Measurements from ENCODE around the gene RTCB. TPM values are rescaled to one million over a fixed set of nuclear protein-coding genes. Genes with fewer than 3 reads are reported as not detected.

The RTCB gene
- total RNA-seq, 3 donors from 2014 or later: 73.1 to 113 (median 85.6) TPM

- Histone ChIP-seq H3K4me3 (no peak overlapping the region), H3K4me1 (ENCODE audit: low read depth) (no peaks in the 10 kb centered on the region), H3K9me3 (no peaks in the 10 kb centered on the region), H3K36me3 (ENCODE audit: low read depth) (no peaks in the 10 kb centered on the region)
- intact Hi-C loops (cut with DNase I, micrococcal nuclease): no loop called here
- ATAC-seq (no peak), DNase-seq (no peak)
- no peak for TF ChIP-seq CTCF (IDR thresholded peaks at IDR 0.05)
Observed at GRCh38 chr22:32430352-32430751, 18.3 kb upstream of the RTCB start.

- no peak for TF ChIP-seq CTCF (IDR thresholded peaks at IDR 0.05)
- Histone ChIP-seq H3K36me3 (ENCODE audit: low read depth) (no peaks in the 10 kb centered on the region), H3K4me1 (ENCODE audit: low read depth) (no peaks in the 10 kb centered on the region), H3K9me3 (no peaks in the 10 kb centered on the region), H3K4me3 (no peak overlapping the region)
- ATAC-seq (no peak), DNase-seq (no peak)
- intact Hi-C loops (cut with DNase I, micrococcal nuclease): no loop called here
Observed at GRCh38 chr22:32426881-32427280, 14.8 kb upstream of the RTCB start.

GRCh38 chr22:32423664-32424063 lies 11.6 kb upstream of the RTCB start:
- no peak for DNase-seq
- no peak overlapping the region for H3K4me3 ChIP-seq
- ATAC-seq: no peak
- no peak for TF ChIP-seq CTCF (IDR thresholded peaks at IDR 0.05)
- H3K9me3 ChIP-seq: no peaks in the 10 kb centered on the region
- no peaks in the 10 kb centered on the region for H3K4me1 ChIP-seq (ENCODE audit: low read depth)
- intact Hi-C loops (cut with DNase I, micrococcal nuclease): no loop called here
- H3K36me3 ChIP-seq (ENCODE audit: low read depth): no peaks in the 10 kb centered on the region

GRCh38 chr22:32422062-32422461 lies 10.0 kb upstream of the RTCB start:
- H3K9me3 ChIP-seq: no peaks in the 10 kb centered on the region
- DNase-seq: no peak
- no peak for ATAC-seq
- intact Hi-C loops (cut with DNase I, micrococcal nuclease): no loop called here
- H3K4me3 ChIP-seq: no peak overlapping the region
- TF ChIP-seq CTCF (IDR thresholded peaks at IDR 0.05): no peak
- no peaks in the 10 kb centered on the region for H3K4me1 ChIP-seq (ENCODE audit: low read depth)
- no peaks in the 10 kb centered on the region for H3K36me3 ChIP-seq (ENCODE audit: low read depth)

- intact Hi-C loops (cut with DNase I, micrococcal nuclease): no loop called here
- no peaks in the 10 kb centered on the region for H3K36me3 ChIP-seq (ENCODE audit: low read depth)
Observed at GRCh38 chr22:32421484-32421883, 9.4 kb upstream of the RTCB start.

More at GRCh38 chr22:32421484-32421883, 9.4 kb upstream of the RTCB start:
- no peak for TF ChIP-seq CTCF (IDR thresholded peaks at IDR 0.05)
- DNase-seq (no peak), ATAC-seq (no peak)
- no peaks in the 10 kb centered on the region for H3K4me1 ChIP-seq (ENCODE audit: low read depth)
- no peaks in the 10 kb centered on the region for H3K9me3 ChIP-seq
- no peak overlapping the region for H3K4me3 ChIP-seq

Data from mucosa of descending colon (tissue), 3 donors.